Spleen (tissue), 7 donors: ENCODE measurements around the gene FAM193A.
"Not testable (repeated sequence)": the region's sequence is repeated elsewhere in the genome, so short reads cannot be mapped to it uniquely, and the experiment has no call there.

Experiments used
- CTCF ChIP-seq, 11 experiments: fragments of 200-600 bp in 7 of 11; fragments of 450-650 bp in 4 of 11; sonication (generic) in 4 of 11; IDR thresholded peaks in 8 of 11; conservative IDR thresholded peaks in 3 of 11; 1 replicate in 7 of 11; 2 replicates in 4 of 11; pipeline versions ENCODE4 v1.4.0 to v1.8.0; 2016 to 2021; ENCODE audit warnings: antibody characterized with exemption in 11 of 11, inconsistent platforms in 4 of 11, mild to moderate bottlenecking in 1 of 11
- POLR2A ChIP-seq, 3 donors: fragments of 450-650 bp; IDR thresholded peaks; one replicate each; pipeline ENCODE4 v1.5.1; 2017; ENCODE audit warnings: antibody characterized with exemption in 3 of 3, mild to moderate bottlenecking in 1 of 3
- donor health status: DM: no; HTN: no; CAD: no; lungs with moderate emphysema.
- donor health status: DM: no; HTN: no; CAD: no.
- donor health status: DM: no; HTN: no; CAD: no.

GRCh38 chr4:2543580-2544191 lies 7.2 kb downstream of the FAM193A start:
- not testable (repeated sequence) for TF ChIP-seq CTCF (IDR thresholded peaks at IDR 0.05 in 8 of 11, conservative IDR thresholded peaks at IDR 0.05 in 3 of 11); POLR2A (IDR thresholded peaks at IDR 0.05)
